H1 (cell line): ENCODE results near the gene UBE2G2. TPM values are rescaled to one million over a fixed set of nuclear protein-coding genes. Genes with fewer than 3 reads are reported as not detected.

ENCODE experiments used
- CTCF ChIA-PET: fragments of 300-600 bp; sonication (Branson Sonifier 250); formaldehyde crosslinking; loops from one replicate; lab custom pipeline; 2021; ENCODE audit not compliant: partially characterized antibody; lab: Charles Lee
- POLR2A ChIA-PET: fragments of 300-600 bp; sonication (Branson Sonifier 250); formaldehyde crosslinking; loops from one replicate; lab custom pipeline; 2021; ENCODE audit warnings: inconsistent platforms; ENCODE audit not compliant: partially characterized antibody; lab: Charles Lee
- DNase-seq, 2 experiments: peaks; one replicate each; pipeline versions ENCODE4 v3.0.0 to v3.0.0-alpha.2; 2010 to 2022; ENCODE audit warnings: low spot score in 2 of 2, low read depth in 1 of 2, mixed read lengths in 1 of 2
- FAIRE-seq: peaks from 2 replicates; lab custom pipeline; 2011; peaks lifted over from hg19 to GRCh38; lab: Jason Lieb, UNC
- H2AFZ ChIP-seq: 2 replicates; pipeline ENCODE4 v1.8.1; 2012; ENCODE audit warnings: low read length, inconsistent platforms
- H2AK5ac ChIP-seq: 2 replicates; pipeline ENCODE4 v1.6.1; 2013; ENCODE audit warnings: low read depth, low read length
- H2BK120ac ChIP-seq: replicated peaks from 2 replicates; pipeline ENCODE3; 2013; ENCODE audit warnings: low read depth, low read length, inconsistent platforms
- H2BK12ac ChIP-seq: 2 replicates; pipeline ENCODE4 v1.6.1; 2013; ENCODE audit warnings: low read depth, low read length
- H2BK15ac ChIP-seq: 2 replicates; pipeline ENCODE4 v1.6.1; 2013; ENCODE audit warnings: low read length
- H2BK20ac ChIP-seq: 2 replicates; pipeline ENCODE4 v1.6.1; 2013; ENCODE audit warnings: low read length
- H2BK5ac ChIP-seq: 2 replicates; pipeline ENCODE4 v1.6.1; 2013; ENCODE audit warnings: low read depth, low read length
- H3K14ac ChIP-seq: 2 replicates; pipeline ENCODE4 v1.6.1; 2013; ENCODE audit warnings: inconsistent platforms; ENCODE audit not compliant: insufficient read length
- H3K18ac ChIP-seq: 2 replicates; pipeline ENCODE4 v1.6.1; 2013; ENCODE audit warnings: low read length; ENCODE audit errors: extremely low read depth
- H3K23ac ChIP-seq: 2 replicates; pipeline ENCODE4 v1.6.1; 2013; ENCODE audit warnings: inconsistent platforms; ENCODE audit not compliant: insufficient read length
- H3K23me2 ChIP-seq: 2 replicates; pipeline ENCODE4 v1.6.1; 2013; ENCODE audit warnings: low read depth, low read length
- H3K27ac ChIP-seq: 2 replicates; pipeline ENCODE4 v1.6.1; 2011; ENCODE audit warnings: low read depth, low read length, inconsistent platforms
- H3K27me3 ChIP-seq, 4 experiments: replicated peaks in 1 of 4; 1 replicate in 1 of 4; 2 replicates in 3 of 4; pipeline versions ENCODE4 v1.6.1 to v1.8.1; 2011 to 2013; ENCODE audit warnings: low read length in 3 of 4, mild to moderate bottlenecking in 3 of 4, inconsistent platforms in 2 of 4, mixed read lengths in 2 of 4, moderate library complexity in 1 of 4; ENCODE audit not compliant: control insufficient read depth in 3 of 4, insufficient read depth in 3 of 4; ENCODE audit errors: extremely low read depth in 1 of 4
- H3K36me3 ChIP-seq, 4 experiments: 2 replicates each; pipeline versions ENCODE4 v1.6.1 to v1.8.1; 2011 to 2013; ENCODE audit warnings: mild to moderate bottlenecking in 4 of 4, low read length in 3 of 4, moderate library complexity in 2 of 4, control low read depth in 1 of 4, inconsistent platforms in 1 of 4; ENCODE audit not compliant: insufficient read depth in 4 of 4, control insufficient read depth in 2 of 4
- H3K4ac ChIP-seq: replicated peaks from 2 replicates; pipeline ENCODE3; 2013; ENCODE audit warnings: low read length, low read depth, mixed read lengths, inconsistent platforms; ENCODE audit not compliant: insufficient read length
- H3K4me1 ChIP-seq, 4 experiments: replicated peaks in 1 of 4; 1 replicate in 1 of 4; 2 replicates in 3 of 4; pipeline versions ENCODE4 v1.6.1 to v1.8.1; 2011 to 2013; ENCODE audit warnings: low read length in 3 of 4, inconsistent platforms in 2 of 4, mixed read lengths in 1 of 4; ENCODE audit not compliant: insufficient read depth in 4 of 4, control insufficient read depth in 3 of 4
- H3K4me2 ChIP-seq, 2 experiments: 2 replicates each; pipeline versions ENCODE4 v1.6.1 to v1.8.1; 2011 to 2013; ENCODE audit warnings: low read depth in 2 of 2, low read length in 2 of 2, control low read depth in 1 of 2, inconsistent platforms in 1 of 2, mild to moderate bottlenecking in 1 of 2; ENCODE audit not compliant: insufficient read depth in 1 of 2
- H3K4me3 ChIP-seq, 4 experiments: fragments of 200-600, 300-600 bp in 1 of 4; sonication (generic), shearing (Covaris generic), sonication (Bioruptor Twin) in 1 of 4; 2 replicates each; pipeline versions ENCODE4 v1.5.1 to v1.8.1; 2011 to 2016; ENCODE audit warnings: low read length in 4 of 4, low read depth in 3 of 4, control low read depth in 2 of 4, inconsistent platforms in 2 of 4, mild to moderate bottlenecking in 2 of 4, mixed read lengths in 1 of 4, moderate library complexity in 1 of 4; ENCODE audit not compliant: insufficient read depth in 2 of 4; ENCODE audit errors: extremely low read depth in 1 of 4
- H3K56ac ChIP-seq: replicated peaks from 2 replicates; pipeline ENCODE3; 2013; ENCODE audit warnings: low read depth, mild to moderate bottlenecking, mixed read lengths, low read length, inconsistent platforms; ENCODE audit not compliant: insufficient read length
- H3K79me1 ChIP-seq: 2 replicates; pipeline ENCODE4 v1.6.1; 2013; ENCODE audit warnings: low read depth, low read length, control low read depth
- H3K79me2 ChIP-seq, 2 experiments: 2 replicates each; pipeline versions ENCODE4 v1.6.1 to v1.8.1; 2012 to 2013; ENCODE audit warnings: low read length in 2 of 2, mild to moderate bottlenecking in 2 of 2, inconsistent platforms in 1 of 2; ENCODE audit not compliant: insufficient read depth in 2 of 2, control insufficient read depth in 1 of 2
- H3K9ac ChIP-seq, 4 experiments: replicated peaks in 1 of 4; 1 replicate in 1 of 4; 2 replicates in 3 of 4; pipeline versions ENCODE4 v1.6.1 to v1.8.1; 2011 to 2013; ENCODE audit warnings: low read depth in 3 of 4, low read length in 3 of 4, control low read depth in 2 of 4, mild to moderate bottlenecking in 2 of 4, moderate library complexity in 2 of 4, inconsistent platforms in 1 of 4; ENCODE audit errors: extremely low read depth in 1 of 4
- H3K9me3 ChIP-seq, 2 experiments: 2 replicates each; pipeline versions ENCODE4 v1.6.1 to v1.8.1; 2012 to 2013; ENCODE audit warnings: mild to moderate bottlenecking in 2 of 2, moderate library complexity in 2 of 2, control low read depth in 1 of 2, inconsistent platforms in 1 of 2, low read depth in 1 of 2, low read length in 1 of 2, mixed read lengths in 1 of 2; ENCODE audit not compliant: insufficient read depth in 2 of 2
- H4K20me1 ChIP-seq, 2 experiments: replicated peaks in 1 of 2; 2 replicates each; pipeline versions ENCODE3 to v1.8.1; 2011 to 2013; ENCODE audit warnings: inconsistent platforms in 2 of 2, low read length in 2 of 2, mild to moderate bottlenecking in 1 of 2; ENCODE audit not compliant: insufficient read depth in 2 of 2, control insufficient read depth in 1 of 2
- H4K5ac ChIP-seq: 2 replicates; pipeline ENCODE4 v1.6.1; 2013; ENCODE audit warnings: low read length, low read depth, mixed read lengths, inconsistent platforms; ENCODE audit not compliant: insufficient read length
- H4K8ac ChIP-seq: 2 replicates; pipeline ENCODE4 v1.8.0; 2013; ENCODE audit warnings: mild to moderate bottlenecking, moderate library complexity, low read length, inconsistent platforms; ENCODE audit not compliant: insufficient read depth; ENCODE audit errors: extremely low read depth
- H4K91ac ChIP-seq: replicated peaks from 2 replicates; pipeline ENCODE3; 2013; ENCODE audit warnings: low read length, mixed read lengths, inconsistent platforms; ENCODE audit not compliant: insufficient read length
- BRCA1 ChIP-seq: IDR thresholded peaks from 2 replicates; pipeline ENCODE4 v1.6.1; 2012; ENCODE audit warnings: low read depth, low read length, improper control_type of control experiment
- SAP30 ChIP-seq: fragments of 300-600 bp; sonication (generic); IDR thresholded peaks from 2 replicates; pipeline ENCODE4 v1.7.1; 2012; ENCODE audit warnings: low read length, moderate library complexity, mild to moderate bottlenecking, inconsistent platforms; ENCODE audit not compliant: insufficient read depth, insufficient replicate concordance
- SIN3A ChIP-seq, 2 experiments: IDR thresholded peaks in 1 of 2; conservative IDR thresholded peaks in 1 of 2; 2 replicates each; pipeline ENCODE4 v1.6.1; 2011 to 2012; ENCODE audit warnings: low read length in 2 of 2, improper control_type of control experiment in 1 of 2, low read depth in 1 of 2, mild to moderate bottlenecking in 1 of 2
- SUZ12 ChIP-seq: fragments of 200-600 bp; sonication (generic); IDR thresholded peaks from 2 replicates; pipeline ENCODE4 v1.6.1; 2012; ENCODE audit warnings: mild to moderate bottlenecking, inconsistent platforms, low read length, moderate library complexity, mixed read lengths
- TAF7 ChIP-seq: optimal IDR thresholded peaks from 2 replicates; pipeline ENCODE3; 2011; ENCODE audit warnings: low read depth, mild to moderate bottlenecking, inconsistent platforms, low read length, moderate library complexity, borderline replicate concordance
- ZNF274 ChIP-seq: IDR thresholded peaks from 2 replicates; pipeline ENCODE4 v1.7.0; 2012; ENCODE audit warnings: low read length, borderline replicate concordance; ENCODE audit errors: extremely low read depth
- WGBS, 2 experiments: shearing (Covaris generic) in 1 of 2; methylation state at CpG; one replicate each; pipeline versions ENCODE4 v1.1.6 to v1.1.7; 2013 to 2015; ENCODE audit warnings: low lambda C conversion rate in 2 of 2, mixed read lengths in 2 of 2, inconsistent platforms in 1 of 2, low coverage in 1 of 2, missing lambda C conversion rate in 1 of 2; ENCODE audit not compliant: insufficient replicate concordance in 2 of 2, insufficient coverage in 1 of 2, insufficient read length in 1 of 2; ENCODE audit errors: extremely low coverage in 1 of 2, missing lambda C conversion rate in 1 of 2; 5-methylcytosine and 5-hydroxymethylcytosine counted together
- polyA plus RNA-seq, 7 experiments: library from polyadenylated mRNA; depleted of rRNA in 3 of 7; stranded (reverse) in 5 of 7; unstranded in 2 of 7; fragments of >200 nt in 5 of 7; fragments of 200-250 nt in 2 of 7; gene quantifications; 1 replicate in 5 of 7; 2 replicates in 1 of 7; 4 replicates in 1 of 7; pipeline versions ENCODE4 v1.2.1 to v1.2.3, GENCODE V29; 2011 to 2013; ENCODE audit warnings: missing spikeins in 2 of 7, mixed read lengths in 2 of 7
- total RNA-seq: library from RNA; stranded (reverse); fragmentation: NEBNext Ultra II Directional; extraction: Animal tissue kit (Norgen Biotek cat#: 25700); gene quantifications from 2 replicates; pipeline ENCODE4 v1.2.1, GENCODE V29; 2021

The UBE2G2 gene
- total and polyA plus RNA-seq, 2 of the 8 experiments (the other 6 are each of a cell fraction or from before 2014, with no cell fraction given): 96.3 to 101 TPM

DNA sequence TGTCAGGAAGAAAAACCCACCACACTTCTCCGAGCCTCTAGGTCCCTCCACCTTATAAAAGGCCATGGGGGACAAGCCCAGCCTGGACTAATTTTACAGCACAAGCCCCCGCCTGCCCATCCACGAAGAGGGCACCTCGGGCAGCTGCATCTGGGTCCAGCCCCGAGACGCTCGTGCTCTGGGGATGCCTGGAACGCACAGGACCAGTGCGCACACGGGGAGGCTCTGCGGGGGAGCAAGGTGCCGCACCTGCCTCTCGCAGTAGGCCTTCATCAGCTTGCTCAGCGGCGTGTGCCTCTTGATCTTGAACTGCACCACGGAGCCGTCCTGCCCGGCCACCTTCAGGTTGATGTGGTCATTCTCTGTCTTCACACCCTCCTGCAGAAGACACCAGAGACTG, 12.1 kb upstream of the UBE2G2 start:
- Histone ChIP-seq H2BK12ac (no peak overlapping the region), H3K4ac (no peak overlapping the region), H3K56ac (no peak overlapping the region), H3K23ac (no peak overlapping the region)
- WGBS, 2 experiments: 92% methylated on average over 18 of the region's 18 CpGs; no CpG with 5 or more reads in 1 of the 2 experiments
- TF ChIP-seq BRCA1: no peak
- TF ChIP-seq ZNF274: no peak
- TF ChIP-seq SUZ12: no peak
- no peak for TF ChIP-seq TAF7
- TF ChIP-seq SAP30: no peak
- TF ChIP-seq SIN3A (conservative IDR thresholded peaks at IDR 0.05 in 1 of 2, IDR thresholded peaks at IDR 0.05 in 1 of 2; ENCODE audit: low read depth in 1 of 2, low read length in 2 of 2): no peak
- TF ChIP-seq, all 59 proteins: peak for 0
- H3K79me1 ChIP-seq: peaks cover 20% of the 10 kb centered on the region
- H2AK5ac ChIP-seq: no peak overlapping the region
- H3K4me3 ChIP-seq: no peak overlapping the region
- ChIA-PET CTCF (interaction anchor here (0.8 to 1.3 kb wide), 3 partner anchors 13 to 115 kb away, joined by 3 to 6 read pairs (median 3); no protein-coding TSS in a partner anchor), POLR2A (interaction anchor here (1.3 to 4.4 kb wide), 2 partner anchors 11 to 229 kb away, joined by 4 to 72 read pairs; partner anchors contain the start of gene UBE2G2)
- H3K18ac ChIP-seq: no peak overlapping the region
- H3K36me3 ChIP-seq: peaks cover 0 to 6% (median 0%) of the 10 kb centered on the region in 4 experiments; a peak in 5 of 8 replicates
- H3K9me3 ChIP-seq: peaks cover 0 to 3% of the 10 kb centered on the region in 2 experiments; a peak in 1 of 4 replicates
- H3K4me1 ChIP-seq: peaks cover 0 to 17% (median 5%) of the 10 kb centered on the region in 4 experiments; a peak in 4 of 7 replicates
- peaks cover 10 to 63% of the 10 kb centered on the region in 2 experiments for H3K79me2 ChIP-seq
- no peak overlapping the region for H3K9ac ChIP-seq
- no peak for DNase-seq
- H3K14ac ChIP-seq: no peak overlapping the region
- H2AFZ ChIP-seq: no peak overlapping the region
- H2BK15ac ChIP-seq: no peak overlapping the region
- no peak overlapping the region for H4K5ac ChIP-seq
- H4K91ac ChIP-seq: no peak overlapping the region
- peaks cover 11 to 30% of the 10 kb centered on the region in 2 experiments for H4K20me1 ChIP-seq
- FAIRE-seq: no peak
- no peak overlapping the region for H2BK20ac ChIP-seq
- no peak overlapping the region for H3K4me2 ChIP-seq
- H2BK120ac ChIP-seq: no peak overlapping the region
- H2BK5ac ChIP-seq: no peak overlapping the region
- H3K27me3 ChIP-seq: peaks cover 0 to 4% (median 2%) of the 10 kb centered on the region in 4 experiments; a peak in 3 of 7 replicates
- H4K8ac ChIP-seq: no peak overlapping the region; the same call in 1 of the 2 replicates
- peaks cover 13% of the 10 kb centered on the region; the same call in 1 of the 2 replicates for H3K23me2 ChIP-seq
- H3K27ac ChIP-seq: no peak overlapping the region
